ENCODE measurements around the gene MEIS3.
A peak's percentile ranks its signal among the peaks of the same experiment; 100 is the strongest.
"Not testable (repeated sequence)": the region's sequence is repeated elsewhere in the genome, so short reads cannot be mapped to it uniquely, and the experiment has no call there.

The MEIS3 gene

GRCh38 chr19:47414469-47414868 lies 4.9 kb downstream of the MEIS3 start:
- peak; percentile 62 for DNase-seq

GRCh38 chr19:47413941-47414340 lies 5.4 kb downstream of the MEIS3 start:
- no peak for DNase-seq

GRCh38 chr19:47411696-47412095 lies 7.6 kb downstream of the MEIS3 start:
- DNase-seq = not testable (repeated sequence)

- DNase-seq = no peak
Measured at GRCh38 chr19:47411101-47411500, 8.2 kb downstream of the MEIS3 start.

GRCh38 chr19:47408156-47408938 lies 11.0 kb downstream of the MEIS3 start:
- DNase-seq = no peak

- no peak for DNase-seq
Measured at GRCh38 chr19:47407417-47407774, 11.9 kb downstream of the MEIS3 start.

GRCh38 chr19:47406711-47407416 lies 12.5 kb downstream of the MEIS3 start:
- DNase-seq = peak; percentile 44

DNA sequence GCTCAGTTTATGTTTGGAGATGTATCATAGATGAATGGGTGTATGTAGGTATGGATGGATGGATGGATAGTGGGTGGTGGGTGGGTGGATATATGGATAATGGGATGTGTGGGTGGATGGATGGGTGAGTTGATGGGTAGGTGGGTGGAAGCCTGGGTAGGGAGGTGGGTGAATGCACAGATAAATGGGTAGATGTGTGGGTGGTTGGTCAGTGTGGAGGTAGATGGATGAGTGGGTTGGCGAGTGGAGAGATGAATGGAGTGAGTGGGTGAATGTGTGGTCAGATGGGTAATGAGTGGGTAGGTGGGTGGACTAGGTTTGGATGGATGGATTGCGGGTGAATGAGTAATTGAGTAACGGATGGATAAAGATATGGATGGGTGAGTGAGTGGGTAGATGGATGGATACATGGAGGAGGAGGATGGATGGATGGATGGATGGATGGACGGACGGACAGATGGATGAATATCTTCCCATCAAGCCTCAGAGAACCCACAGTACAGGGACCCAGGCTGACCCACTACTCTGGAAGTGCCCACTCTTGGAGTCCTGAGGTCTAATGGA lies 13.4 kb downstream of the MEIS3 start:
- no peak for DNase-seq

- no peak for DNase-seq
Measured at GRCh38 chr19:47405197-47405550, 14.2 kb downstream of the MEIS3 start.

GRCh38 chr19:47404334-47405196 lies 14.8 kb downstream of the MEIS3 start:
- DNase-seq = no peak

GRCh38 chr19:47402504-47402903 lies 16.8 kb downstream of the MEIS3 start:
- no peak for DNase-seq

DNA sequence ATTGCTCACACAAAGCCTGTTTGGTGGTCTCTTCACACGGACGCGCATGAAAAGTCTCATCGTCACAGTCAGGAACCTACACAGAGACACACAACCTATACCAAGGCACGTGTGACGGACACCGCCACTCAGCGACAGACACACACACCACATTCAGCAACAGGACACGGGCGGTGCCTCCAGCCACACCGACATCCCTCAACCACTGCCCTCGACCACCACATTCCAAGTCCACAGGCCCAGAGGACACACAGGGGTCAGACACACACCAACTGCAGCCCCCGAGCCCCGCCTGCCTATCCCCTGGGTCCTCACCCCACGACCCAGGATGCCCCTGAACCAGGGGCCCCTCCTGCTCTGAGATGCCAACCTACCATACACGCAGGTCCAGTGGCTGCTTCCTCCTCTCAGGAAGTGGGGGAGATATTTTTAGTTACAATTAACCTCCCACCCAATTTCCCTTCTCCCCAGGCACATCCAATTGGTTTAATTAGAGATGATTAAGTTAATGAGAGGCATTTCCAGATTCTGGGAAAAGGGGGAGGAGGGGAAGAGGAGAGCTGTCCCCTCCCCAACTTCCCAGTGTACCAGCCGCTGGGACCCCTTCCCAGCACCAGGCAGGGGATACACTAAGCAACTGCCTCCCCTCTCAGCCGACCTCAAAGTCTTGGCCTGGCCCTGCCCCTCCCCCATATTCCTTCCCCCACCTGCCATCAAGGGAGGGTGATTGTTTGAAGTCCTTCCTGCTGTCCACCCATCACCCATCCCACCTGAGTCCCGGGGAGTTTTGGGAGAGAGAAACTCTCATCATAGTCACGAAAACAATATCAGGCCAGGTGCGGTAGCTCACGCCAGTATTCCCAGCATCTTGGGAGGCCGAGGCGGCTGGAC lies 20.4 kb downstream of the MEIS3 start:
- DNase-seq = no peak

DNA sequence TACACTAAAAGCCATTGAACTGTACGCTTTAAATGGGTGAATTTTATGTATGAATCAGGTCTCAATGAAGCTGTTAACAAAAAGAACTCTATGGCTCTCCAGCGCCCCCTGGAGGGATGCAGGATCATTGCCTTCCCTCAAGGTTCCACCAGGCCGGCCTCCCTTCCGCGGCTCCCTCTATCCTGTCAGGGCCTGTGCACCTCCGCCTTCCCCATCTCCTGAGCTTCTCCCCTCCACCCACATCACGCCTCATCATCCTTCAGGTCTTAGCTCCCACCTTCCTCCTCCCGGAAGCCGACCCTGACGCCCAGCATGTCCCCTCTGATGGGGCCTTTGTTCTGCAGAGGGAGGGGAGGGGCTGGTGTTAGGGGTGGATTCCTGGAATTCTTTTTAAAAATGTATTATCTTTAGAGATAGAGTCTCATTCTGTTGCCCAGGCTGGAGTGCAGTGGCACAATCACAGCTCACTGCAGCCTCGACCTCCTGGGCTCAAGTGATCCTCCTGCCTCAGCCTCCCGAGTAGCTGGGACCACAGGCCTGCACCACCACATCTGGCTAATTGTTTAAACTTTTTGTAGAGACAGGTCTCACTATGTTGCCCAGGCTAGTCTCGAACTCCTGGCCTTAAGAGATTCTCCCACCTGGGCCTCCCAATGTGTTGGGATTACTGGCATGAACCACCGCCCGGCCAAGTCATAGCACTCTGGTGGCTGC lies 27.7 kb downstream of the MEIS3 start:
- DNase-seq = peak; percentile 73

GRCh38 chr19:47390533-47391488 lies 28.5 kb downstream of the MEIS3 start:
- DNase-seq = no peak

DNA sequence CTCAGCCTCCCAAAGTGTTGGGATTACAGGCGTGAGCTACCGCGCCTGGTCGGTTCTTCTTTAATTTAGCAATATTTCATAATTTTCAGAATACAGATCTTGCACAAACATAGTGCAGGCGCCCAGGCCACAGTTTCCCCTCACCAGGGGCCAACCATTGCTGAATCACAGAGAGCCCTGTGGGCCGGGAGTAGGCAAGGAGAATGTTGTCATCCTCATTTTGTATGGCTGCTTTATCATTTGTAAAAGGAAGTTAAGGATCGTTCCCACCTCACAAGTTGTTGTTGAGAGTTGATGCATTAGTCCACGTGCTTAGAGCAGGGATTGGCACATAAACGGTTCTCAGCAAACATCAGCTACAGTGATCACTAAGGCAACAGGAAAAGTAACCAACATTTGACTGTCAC lies 30.2 kb downstream of the MEIS3 start:
- no peak for DNase-seq

DNA sequence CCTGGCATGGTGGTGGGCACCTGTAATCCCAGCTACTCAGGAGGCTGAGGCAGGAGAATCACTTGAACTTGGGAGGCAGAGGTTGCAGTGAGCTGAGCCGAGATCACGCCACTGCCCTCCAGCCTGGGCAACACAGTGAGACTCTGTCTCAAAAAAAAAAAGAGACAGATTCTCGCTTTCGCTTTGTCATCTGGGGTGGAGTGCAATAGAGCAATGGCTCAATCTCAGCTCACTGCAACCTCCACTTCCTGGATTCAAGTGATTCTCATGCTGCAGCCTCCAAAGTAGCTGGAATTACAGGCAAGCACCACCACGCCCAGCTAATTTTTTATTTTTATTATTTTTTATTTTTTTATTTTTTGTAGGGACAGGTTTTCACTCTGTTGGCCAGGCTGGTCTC lies 30.6 kb downstream of the MEIS3 start:
- not testable (repeated sequence) for DNase-seq

GRCh38 chr19:47387623-47388022 lies 31.7 kb downstream of the MEIS3 start:
- DNase-seq = not testable (repeated sequence)

DNA sequence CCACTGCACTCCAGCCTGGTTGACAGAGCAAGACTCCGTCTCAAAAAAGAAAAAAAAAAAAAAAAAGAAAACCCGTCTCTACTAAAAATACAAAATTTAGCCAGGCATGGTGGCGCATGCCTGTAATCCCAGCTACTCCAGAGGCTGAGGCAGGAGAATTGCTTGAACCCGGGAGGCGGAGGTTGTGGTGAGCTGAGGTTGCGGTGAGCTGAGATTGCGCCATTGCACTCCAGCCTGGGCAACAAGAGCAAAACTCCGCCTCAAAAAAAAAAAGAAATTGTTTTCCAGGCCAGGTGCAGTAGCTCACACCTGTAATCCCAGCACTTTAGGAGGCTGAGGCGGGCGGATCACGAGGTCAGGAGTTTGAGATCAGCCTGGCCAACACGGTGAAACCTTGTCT lies 32.7 kb downstream of the MEIS3 start:
- not testable (repeated sequence) for DNase-seq

DNA sequence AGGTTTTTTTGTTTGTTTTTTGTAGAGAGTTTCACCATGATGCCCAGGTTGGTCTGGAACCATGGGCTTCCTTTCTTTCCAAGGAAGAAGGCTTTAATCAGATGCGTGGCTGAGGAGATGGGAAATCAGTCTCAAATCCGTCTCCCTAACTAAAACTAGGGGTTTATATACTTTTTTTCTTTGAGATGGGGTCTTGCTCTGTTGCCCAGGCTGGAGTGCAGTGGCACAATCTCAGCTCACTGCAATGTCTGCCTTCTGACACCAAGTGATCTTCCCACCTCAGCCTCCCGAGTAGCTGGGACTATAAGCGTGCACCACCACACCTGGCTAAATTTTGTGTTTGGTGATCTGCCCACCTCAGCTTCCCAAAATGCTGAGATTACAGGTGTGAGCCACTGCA lies 34.8 kb downstream of the MEIS3 start:
- DNase-seq = not testable (repeated sequence)

GRCh38 chr19:47383890-47384289 lies 35.4 kb downstream of the MEIS3 start:
- DNase-seq = not testable (repeated sequence)
